Activated CD8-positive, alpha-beta T cell treated with anti-CD3 and anti-CD28 coated beads, Interleukin-2, amount 10 ng/mL, durations not matched to agents 7 days and 5 days (primary cell): ENCODE results near the gene ALDH3A2. TPM values are rescaled to one million over a fixed set of nuclear protein-coding genes. Genes with fewer than 3 reads are reported as not detected.
A peak's percentile ranks its signal among the peaks of the same experiment; 100 is the strongest.

Experiments
- ATAC-seq: fragments of 150-1000 bp; cut with Tn5 transposase; one replicate; pipeline ENCODE4 v1.10.0; 2021; ENCODE audit warnings: moderate library complexity
- CTCF ChIA-PET: fragments of 350-600 bp; sonication (Branson Sonifier 250); formaldehyde crosslinking; loops from one replicate; lab custom pipeline; 2021; ENCODE audit warnings: antibody characterized with exemption; lab: Charles Lee
- POLR2A ChIA-PET: fragments of 350-600 bp; sonication (Branson Sonifier 250); formaldehyde crosslinking; loops from one replicate; lab custom pipeline; 2021; ENCODE audit warnings: antibody characterized with exemption; lab: Charles Lee
- DNase-seq: peaks from one replicate; pipeline ENCODE4 v3.0.0-alpha.2; 2020
- H3K27ac Mint-ChIP-seq: one replicate; pipeline ENCODE4 v1.8.0; 2021; ENCODE audit warnings: mild to moderate bottlenecking, mixed read lengths
- H3K27me3 Mint-ChIP-seq: one replicate; pipeline ENCODE4 v1.8.0; 2021; ENCODE audit warnings: low read depth, mixed read lengths
- H3K36me3 Mint-ChIP-seq: one replicate; pipeline ENCODE4 v1.8.0; 2021; ENCODE audit warnings: low read depth, mixed read lengths
- H3K4me1 Mint-ChIP-seq: one replicate; pipeline ENCODE4 v1.8.0; 2021; ENCODE audit warnings: low read depth, mixed read lengths
- H3K4me3 Mint-ChIP-seq: one replicate; pipeline ENCODE4 v1.8.0; 2021; ENCODE audit warnings: mild to moderate bottlenecking, mixed read lengths
- H3K9me3 Mint-ChIP-seq: one replicate; pipeline ENCODE4 v1.8.0; 2022; ENCODE audit warnings: mixed read lengths; ENCODE audit not compliant: insufficient read depth
- total RNA-seq, 2 experiments: library from RNA; stranded (reverse); gene quantifications; one replicate each; pipeline ENCODE4 v1.2.3, GENCODE V29; 2021

Gene ALDH3A2
- total RNA-seq, 2 experiments from 2014 or later = 25.1 to 27.4 TPM

DNA sequence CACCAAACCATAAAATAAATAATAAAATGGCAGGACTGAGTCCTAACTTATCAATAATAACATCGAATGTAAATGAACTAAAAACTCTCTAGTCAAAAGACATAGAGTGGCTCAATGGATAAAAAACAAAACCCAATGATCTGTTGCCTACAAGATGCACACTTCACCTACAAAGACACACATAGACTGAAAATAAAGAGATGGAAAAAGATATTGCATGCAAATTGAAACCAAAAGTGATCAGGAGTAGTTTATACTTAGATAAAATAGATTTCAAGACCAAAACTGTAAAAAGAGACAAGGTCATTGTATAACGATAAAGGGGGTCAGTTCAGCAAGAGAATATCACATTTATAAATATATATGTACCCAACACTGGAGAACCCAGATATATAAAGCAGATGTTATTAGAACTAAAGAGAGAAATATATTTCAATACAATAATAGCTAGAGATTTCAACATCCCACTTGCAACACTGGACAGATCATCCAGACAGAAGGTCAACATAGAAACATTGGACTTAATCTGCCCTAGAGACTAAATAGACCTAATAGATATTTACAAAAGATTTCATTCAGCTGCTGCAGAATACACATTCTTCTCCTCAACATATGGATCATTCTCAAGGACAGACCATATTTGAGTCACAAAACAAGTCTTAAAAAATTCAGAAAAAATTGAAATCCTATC lies 38.0 kb downstream of the ALDH3A2 start:
- ChIA-PET POLR2A (no interaction called here), CTCF (interaction anchor here (0.7 kb wide), 1 partner anchor 99 kb away, joined by 3 read pairs; no protein-coding TSS in a partner anchor)
- no peak overlapping the region for H3K4me3 Mint-ChIP-seq
- H3K9me3 Mint-ChIP-seq = no peaks in the 10 kb centered on the region
- H3K36me3 Mint-ChIP-seq = no peaks in the 10 kb centered on the region
- no peaks in the 10 kb centered on the region for H3K4me1 Mint-ChIP-seq
- DNase-seq = no peak
- no peak for ATAC-seq
- H3K27me3 Mint-ChIP-seq = no peaks in the 10 kb centered on the region
- no peak overlapping the region for H3K27ac Mint-ChIP-seq

- H3K27ac Mint-ChIP-seq = no peak overlapping the region
- no peaks in the 10 kb centered on the region for H3K27me3 Mint-ChIP-seq
- no peaks in the 10 kb centered on the region for H3K9me3 Mint-ChIP-seq
- POLR2A ChIA-PET = no interaction called here
- H3K4me3 Mint-ChIP-seq = no peak overlapping the region
- no peak for DNase-seq
- no peaks in the 10 kb centered on the region for H3K36me3 Mint-ChIP-seq
- H3K4me1 Mint-ChIP-seq = no peaks in the 10 kb centered on the region
- no peak for ATAC-seq
- CTCF ChIA-PET = no interaction called here
These were observed 53.7 kb downstream of the ALDH3A2 start for GRCh38 chr17:19702217-19702641.

- CTCF ChIA-PET = no interaction called here
- H3K4me3 Mint-ChIP-seq = no peak overlapping the region
- H3K36me3 Mint-ChIP-seq = no peaks in the 10 kb centered on the region
- no peak overlapping the region for H3K27ac Mint-ChIP-seq
- POLR2A ChIA-PET = no interaction called here
- no peaks in the 10 kb centered on the region for H3K4me1 Mint-ChIP-seq
- no peaks in the 10 kb centered on the region for H3K27me3 Mint-ChIP-seq
- DNase-seq (no peak), ATAC-seq (no peak)
- no peaks in the 10 kb centered on the region for H3K9me3 Mint-ChIP-seq
These were observed 54.7 kb downstream of the ALDH3A2 start for GRCh38 chr17:19703106-19703827.

DNA sequence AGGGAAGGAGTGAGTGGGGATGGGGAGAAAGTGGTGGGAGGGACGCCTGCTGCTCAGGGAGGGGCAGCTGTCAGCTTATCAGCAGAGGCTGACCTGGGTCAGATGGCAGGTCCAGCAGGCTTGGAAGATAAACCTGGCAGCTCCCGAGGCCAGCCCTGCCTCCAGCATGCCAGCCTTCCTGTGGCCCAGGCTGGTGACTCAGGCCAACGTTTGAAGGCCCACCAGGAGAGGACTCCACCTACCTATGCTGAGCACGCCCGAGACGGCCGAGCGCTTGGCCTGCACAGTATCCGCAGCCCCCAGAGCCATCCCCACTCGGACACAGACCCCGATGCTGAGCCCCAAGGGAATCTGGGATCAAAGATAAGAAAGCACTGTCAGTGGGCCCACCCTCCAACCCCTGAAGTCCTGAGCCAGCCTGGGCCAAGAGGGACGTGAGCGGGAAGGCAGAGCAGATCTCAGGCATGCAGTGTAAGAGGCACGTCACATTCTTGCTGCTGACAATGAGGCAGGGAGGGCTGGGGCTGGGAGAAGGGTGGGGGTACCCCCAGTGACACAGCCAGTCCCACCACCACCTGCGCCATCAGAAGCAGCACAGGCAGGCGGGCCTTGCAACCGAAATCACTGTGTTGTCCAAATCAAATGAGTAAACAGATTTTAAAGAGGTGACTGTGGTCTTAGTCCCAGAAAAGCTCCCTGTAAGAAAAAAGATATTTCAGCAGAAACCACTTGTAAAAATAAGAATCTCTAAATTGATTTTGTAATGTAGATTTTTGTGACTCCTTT lies 55.5 kb downstream of the ALDH3A2 start:
- POLR2A ChIA-PET = no interaction called here
- CTCF ChIA-PET = no interaction called here
- Mint-ChIP-seq H3K9me3 (no peaks in the 10 kb centered on the region), H3K27ac (no peak overlapping the region), H3K27me3 (no peaks in the 10 kb centered on the region), H3K4me1 (no peaks in the 10 kb centered on the region), H3K4me3 (no peak overlapping the region), H3K36me3 (no peaks in the 10 kb centered on the region)
- ATAC-seq (no peak), DNase-seq (no peak)

DNA sequence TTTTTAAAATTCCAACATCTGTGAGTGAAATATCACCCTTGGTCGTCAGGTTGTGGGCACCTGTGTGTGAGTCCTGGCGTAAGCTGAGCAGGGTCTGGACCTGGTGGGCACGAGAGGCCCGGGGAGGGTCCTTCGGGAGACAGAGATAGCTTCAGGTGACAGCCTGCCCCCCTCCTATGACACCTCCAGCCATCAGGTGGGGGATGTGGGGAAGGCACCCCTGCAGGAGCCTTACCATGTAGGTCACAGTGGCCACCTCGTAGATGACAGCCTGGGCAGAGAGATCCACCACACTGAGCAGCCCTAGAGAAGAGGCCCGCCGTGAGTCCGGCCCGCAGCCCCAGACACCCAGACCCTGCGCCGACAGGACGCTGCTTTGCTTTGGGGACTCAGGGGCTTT lies 56.6 kb downstream of the ALDH3A2 start:
- POLR2A ChIA-PET = no interaction called here
- Mint-ChIP-seq H3K27me3 (no peaks in the 10 kb centered on the region), H3K27ac (no peak overlapping the region), H3K36me3 (no peaks in the 10 kb centered on the region), H3K4me1 (no peaks in the 10 kb centered on the region), H3K4me3 (no peak overlapping the region), H3K9me3 (no peaks in the 10 kb centered on the region)
- no peak for ATAC-seq
- CTCF ChIA-PET = no interaction called here
- DNase-seq = no peak

- Mint-ChIP-seq H3K9me3 (no peaks in the 10 kb centered on the region), H3K36me3 (no peaks in the 10 kb centered on the region), H3K27ac (no peak overlapping the region), H3K27me3 (no peaks in the 10 kb centered on the region), H3K4me3 (no peak overlapping the region), H3K4me1 (no peaks in the 10 kb centered on the region)
- no peak for ATAC-seq
- POLR2A ChIA-PET = no interaction called here
- DNase-seq = no peak
- CTCF ChIA-PET = no interaction called here
These were observed 57.5 kb downstream of the ALDH3A2 start for GRCh38 chr17:19705771-19706770.

DNA sequence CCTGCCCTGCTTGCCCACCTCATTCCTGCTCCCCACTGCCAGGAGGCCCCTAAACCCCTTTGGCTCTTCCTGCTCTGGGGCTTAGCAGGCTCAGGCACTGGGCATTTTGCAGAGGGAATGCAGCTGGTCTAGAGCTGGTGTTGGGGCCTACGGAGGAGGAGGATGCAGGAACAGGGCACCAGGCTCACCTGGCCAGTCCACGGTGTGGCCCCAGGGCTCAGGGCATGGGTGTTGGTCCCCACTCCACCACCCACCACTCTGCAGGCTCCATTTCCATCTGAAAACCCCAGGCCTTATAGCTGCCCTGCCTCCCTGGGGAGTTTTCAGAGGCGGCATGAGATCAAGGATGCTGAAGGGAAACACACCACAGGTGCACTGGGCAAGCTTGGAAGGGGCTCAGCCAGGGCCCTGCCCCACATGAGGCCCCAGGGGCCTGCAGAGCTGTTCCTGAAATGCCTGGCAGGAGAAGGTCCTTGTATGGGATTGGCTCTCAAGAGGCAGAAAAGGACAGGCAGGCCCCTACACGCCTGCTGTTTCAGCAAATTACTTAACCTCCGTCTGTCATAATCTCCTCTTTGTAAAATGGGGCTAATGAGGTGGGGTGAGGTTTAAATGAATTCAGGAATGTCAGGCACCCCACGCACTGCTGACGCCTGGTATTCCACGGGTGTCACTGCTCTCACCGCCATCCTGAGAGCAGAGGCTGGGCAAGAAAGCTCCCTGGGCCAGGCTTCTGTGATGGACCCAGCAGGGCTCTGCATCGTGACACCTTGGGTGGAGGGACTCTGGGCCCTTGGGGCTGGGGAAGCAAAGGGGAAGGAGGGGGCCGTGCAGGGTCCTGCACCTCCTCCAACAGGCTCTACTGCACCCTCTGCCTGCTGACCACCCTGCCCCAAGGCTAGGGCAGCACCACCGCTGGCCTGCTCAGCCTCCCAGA lies 58.5 kb downstream of the ALDH3A2 start:
- no peak overlapping the region for H3K27ac Mint-ChIP-seq
- no peaks in the 10 kb centered on the region for H3K4me1 Mint-ChIP-seq
- ChIA-PET POLR2A (no interaction called here), CTCF (no interaction called here)
- no peaks in the 10 kb centered on the region for H3K36me3 Mint-ChIP-seq
- ATAC-seq (no peak), DNase-seq (no peak)
- no peak overlapping the region for H3K4me3 Mint-ChIP-seq
- no peaks in the 10 kb centered on the region for H3K9me3 Mint-ChIP-seq
- no peaks in the 10 kb centered on the region for H3K27me3 Mint-ChIP-seq

GRCh38 chr17:19707728-19708221 lies 59.2 kb downstream of the ALDH3A2 start:
- DNase-seq (no peak), ATAC-seq (peak; percentile 19)
- no peaks in the 10 kb centered on the region for H3K36me3 Mint-ChIP-seq
- no peaks in the 10 kb centered on the region for H3K4me1 Mint-ChIP-seq
- no peaks in the 10 kb centered on the region for H3K9me3 Mint-ChIP-seq
- H3K27me3 Mint-ChIP-seq = no peaks in the 10 kb centered on the region
- H3K27ac Mint-ChIP-seq = no peak overlapping the region
- no peak overlapping the region for H3K4me3 Mint-ChIP-seq
- ChIA-PET POLR2A (no interaction called here), CTCF (no interaction called here)

- no peak overlapping the region for H3K4me3 Mint-ChIP-seq
- H3K4me1 Mint-ChIP-seq = no peaks in the 10 kb centered on the region
- CTCF ChIA-PET = interaction anchor here (1.7 kb wide), 1 partner anchor 36 kb away, joined by 6 read pairs; no protein-coding TSS in a partner anchor
- no peak for DNase-seq
- H3K27ac Mint-ChIP-seq = no peak overlapping the region
- no peaks in the 10 kb centered on the region for H3K9me3 Mint-ChIP-seq
- POLR2A ChIA-PET = no interaction called here
- no peaks in the 10 kb centered on the region for H3K27me3 Mint-ChIP-seq
- H3K36me3 Mint-ChIP-seq = no peaks in the 10 kb centered on the region
- ATAC-seq = no peak
These were observed 60.1 kb downstream of the ALDH3A2 start for GRCh38 chr17:19708431-19709175.

GRCh38 chr17:19709841-19710240 lies 61.3 kb downstream of the ALDH3A2 start:
- ChIA-PET POLR2A (no interaction called here), CTCF (interaction anchor here (1.7 kb wide), 1 partner anchor 35 kb away, joined by 6 read pairs; no protein-coding TSS in a partner anchor)
- Mint-ChIP-seq H3K4me1 (no peaks in the 10 kb centered on the region), H3K4me3 (no peak overlapping the region), H3K27me3 (no peaks in the 10 kb centered on the region), H3K27ac (no peak overlapping the region), H3K36me3 (no peaks in the 10 kb centered on the region), H3K9me3 (no peaks in the 10 kb centered on the region)
- ATAC-seq (no peak), DNase-seq (no peak)
